Measurements from ENCODE around the gene TMEM53.
"Not testable (repeated sequence)": the region's sequence is repeated elsewhere in the genome, so short reads cannot be mapped to it uniquely, and the experiment has no call there.

The TMEM53 gene

DNA sequence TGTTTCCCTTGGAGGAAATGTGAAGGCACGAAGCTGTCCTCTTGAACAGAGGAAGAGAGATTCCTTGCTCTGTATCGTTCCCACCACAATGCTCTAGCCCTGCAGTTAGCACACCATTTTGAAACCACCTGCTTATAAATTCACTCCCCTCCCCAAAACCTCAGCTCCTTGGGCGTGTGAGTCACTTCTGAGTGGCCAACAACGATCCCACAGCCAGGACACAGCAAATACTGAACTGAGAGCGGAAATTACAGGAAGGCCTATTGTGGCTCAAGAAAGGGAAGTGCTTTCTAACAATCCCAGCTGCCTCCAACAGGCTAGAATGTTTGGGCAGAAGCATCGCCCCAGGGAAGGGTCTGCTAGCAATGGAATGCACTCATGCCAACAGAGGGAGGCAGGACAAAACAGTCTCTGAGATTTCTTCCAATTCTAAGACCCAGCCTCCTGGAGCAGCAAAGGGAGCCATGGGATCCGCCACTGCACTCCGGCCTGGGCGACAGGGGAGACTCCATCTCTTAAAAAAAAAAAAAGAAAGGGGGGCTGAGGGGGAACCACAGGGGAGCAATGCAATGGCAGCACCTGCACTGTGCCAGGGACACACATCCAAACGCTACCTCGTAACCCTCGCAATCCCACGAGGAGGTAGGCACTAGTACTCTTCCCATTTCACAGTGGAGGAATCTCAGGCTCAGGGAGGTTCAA is 1.9 kb downstream of the TMEM53 start:
- DNase-seq: no peak

DNA sequence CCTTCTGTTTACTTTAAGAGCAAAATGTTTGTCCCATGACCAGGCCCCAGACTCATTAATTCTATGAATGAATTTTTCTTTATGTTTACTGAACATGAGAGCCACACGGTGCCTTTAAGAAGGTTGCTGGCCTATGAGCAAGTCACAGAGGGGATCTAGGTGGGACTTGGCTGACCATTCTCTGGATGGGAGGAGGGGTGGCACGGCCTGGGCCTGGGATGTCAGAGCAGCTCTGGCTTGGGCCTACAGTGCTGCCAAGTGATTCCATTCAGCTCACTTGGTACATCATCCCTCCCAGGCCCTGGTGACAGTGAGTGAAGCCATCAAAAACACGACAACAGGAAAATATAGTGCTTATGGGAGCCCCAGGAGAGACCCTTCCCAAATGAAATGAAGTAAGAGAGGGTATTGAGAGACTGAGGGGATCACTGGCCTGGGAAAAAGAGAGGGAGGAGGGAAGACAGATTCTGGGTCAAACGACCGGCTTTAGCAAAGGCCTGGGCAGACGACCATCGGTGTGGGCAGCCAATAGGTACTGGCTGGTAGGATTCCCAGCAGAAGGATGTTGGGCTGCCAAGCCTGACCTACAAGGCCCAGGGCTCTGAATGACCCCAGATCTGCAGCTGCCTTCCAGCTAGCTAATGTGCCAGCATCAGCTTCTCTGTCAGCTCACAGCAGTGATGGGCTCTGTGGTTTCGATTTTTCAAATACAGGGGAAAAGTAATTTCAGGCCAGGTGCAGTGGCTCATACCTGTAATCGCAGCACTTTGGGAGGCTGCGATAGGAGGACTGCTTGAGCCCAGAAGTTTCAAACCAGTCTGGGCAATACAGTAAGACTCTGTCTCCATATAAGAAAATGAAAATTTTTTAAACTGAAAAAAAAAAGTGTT is 3.3 kb downstream of the TMEM53 start:
- no peak for DNase-seq

DNA sequence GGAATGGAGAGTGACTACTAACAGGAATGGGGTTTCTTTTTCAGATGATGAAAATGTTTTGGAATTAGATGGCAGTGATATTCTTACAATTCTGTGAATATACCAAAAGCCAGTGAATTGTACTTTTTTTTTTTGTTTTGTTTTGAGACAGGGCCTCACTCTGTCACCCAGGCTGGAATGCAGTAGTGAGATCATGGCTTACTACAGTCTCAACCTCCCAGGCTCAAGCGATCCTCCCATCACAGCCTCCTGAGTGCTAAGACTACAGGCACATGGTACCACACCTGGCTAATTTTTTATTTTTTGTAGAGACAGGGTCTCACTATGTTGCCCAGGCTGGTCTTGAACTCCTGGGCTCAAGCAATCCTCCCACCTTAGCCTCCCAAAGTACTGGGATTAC is 7.6 kb downstream of the TMEM53 start:
- DNase-seq: not testable (repeated sequence)

DNA sequence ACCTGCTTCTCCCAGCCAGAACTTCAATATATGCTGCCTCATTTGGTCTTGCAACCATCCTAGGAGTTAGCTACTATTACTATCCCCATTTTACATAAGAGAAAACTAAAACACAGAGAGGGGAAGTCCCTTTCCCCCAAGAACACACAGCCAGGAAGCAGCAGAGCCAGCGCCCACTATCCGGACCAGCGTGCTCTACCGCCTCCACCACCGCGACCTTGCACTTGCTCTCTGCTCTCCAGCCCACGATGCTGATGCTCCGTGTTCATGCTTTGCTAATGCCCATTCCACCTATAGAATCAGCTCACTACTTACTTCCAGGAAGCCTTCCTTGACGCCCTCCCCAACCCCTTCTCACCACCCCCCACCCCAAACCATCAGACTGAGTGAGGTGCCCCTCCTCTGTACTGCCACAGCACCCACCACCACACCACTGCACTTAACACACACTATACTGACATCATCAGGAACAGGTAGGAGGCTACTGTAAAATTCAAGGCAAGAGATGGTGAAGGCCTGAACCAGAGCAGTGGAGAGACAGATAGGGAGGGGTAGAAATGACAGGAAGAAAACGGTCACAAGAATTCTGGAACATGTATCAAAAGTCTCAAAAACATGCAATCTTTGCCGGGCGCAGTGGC is 9.4 kb downstream of the TMEM53 start:
- no peak for DNase-seq

DNA sequence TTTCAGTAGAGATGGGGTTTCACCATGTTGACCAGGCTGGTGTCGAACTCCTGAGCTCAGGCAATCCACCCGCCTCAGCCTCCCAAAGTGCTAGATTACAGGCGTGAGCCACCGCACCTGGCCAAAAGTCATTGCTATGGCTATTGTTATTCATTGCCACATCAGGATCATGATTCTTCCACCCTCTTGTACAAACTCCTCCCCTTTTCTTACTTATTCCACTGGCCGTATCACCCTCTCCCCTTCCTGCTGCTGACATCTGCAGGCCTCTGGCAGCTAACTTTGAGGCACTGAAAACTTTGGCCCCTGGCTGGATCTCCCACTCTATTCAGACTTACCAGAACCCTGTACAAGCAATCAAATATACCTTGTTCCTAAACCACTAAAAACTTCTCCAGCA is 10.9 kb downstream of the TMEM53 start:
- DNase-seq: no peak

DNA sequence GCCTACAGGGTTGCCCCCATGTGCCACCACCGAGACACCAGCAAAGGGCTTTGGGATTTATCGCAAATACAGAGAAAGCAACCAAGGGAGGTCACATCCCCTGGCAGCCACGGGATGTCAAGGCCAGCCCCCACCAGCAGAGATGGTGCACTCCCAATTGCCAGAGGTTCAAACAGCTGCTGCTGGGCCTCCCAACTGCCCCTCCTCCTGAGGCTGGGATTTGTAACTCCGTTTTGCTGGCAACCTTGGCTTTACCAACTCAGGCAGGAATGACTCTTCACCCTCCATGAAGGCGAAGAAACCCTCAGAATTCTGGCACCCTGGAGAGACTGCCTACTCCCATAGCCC is 11.6 kb downstream of the TMEM53 start:
- no peak for DNase-seq

DNA sequence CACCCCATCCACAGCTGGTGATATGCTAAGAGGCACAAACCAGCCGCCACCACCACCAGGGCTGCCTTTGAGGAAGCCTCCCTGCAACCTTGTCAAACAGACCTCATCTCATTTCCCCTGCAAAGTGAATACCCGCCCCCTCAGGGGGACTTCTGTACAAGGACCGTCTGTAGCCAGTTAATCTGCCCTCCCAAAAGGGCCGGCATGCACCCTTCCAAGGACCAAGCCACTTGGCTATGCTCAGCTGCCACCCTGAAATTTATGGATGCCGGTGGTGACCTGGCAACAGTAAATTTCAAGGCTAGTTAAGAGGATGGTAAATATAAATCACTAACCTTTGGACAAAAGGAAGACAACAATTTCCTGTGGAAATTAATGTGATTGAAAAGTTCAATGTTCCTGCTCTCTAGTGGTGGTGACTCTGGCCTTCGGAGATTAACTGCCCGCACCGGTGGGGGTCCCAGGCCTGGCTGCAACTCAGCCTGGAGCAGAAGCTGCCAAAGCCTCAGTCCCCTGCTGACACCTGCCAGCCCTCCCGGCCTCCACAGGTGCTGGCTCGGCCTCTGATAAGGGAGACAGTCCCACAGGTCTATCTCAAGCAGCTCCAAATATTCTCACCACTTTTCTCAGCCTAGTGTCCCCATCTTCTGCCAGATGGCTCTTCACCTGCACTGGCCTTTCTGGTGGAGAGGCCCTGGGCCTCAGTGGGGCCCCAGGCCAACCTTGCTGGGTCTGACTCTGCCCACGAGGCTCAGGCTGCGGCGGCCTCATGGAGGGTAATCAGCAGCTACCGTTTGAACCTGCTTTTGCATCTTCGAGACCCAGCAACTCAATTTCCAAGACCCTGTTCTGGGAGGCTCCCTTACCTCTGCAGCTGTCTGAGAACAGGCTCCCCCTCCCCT is 12.2 kb downstream of the TMEM53 start:
- no peak for DNase-seq

DNA sequence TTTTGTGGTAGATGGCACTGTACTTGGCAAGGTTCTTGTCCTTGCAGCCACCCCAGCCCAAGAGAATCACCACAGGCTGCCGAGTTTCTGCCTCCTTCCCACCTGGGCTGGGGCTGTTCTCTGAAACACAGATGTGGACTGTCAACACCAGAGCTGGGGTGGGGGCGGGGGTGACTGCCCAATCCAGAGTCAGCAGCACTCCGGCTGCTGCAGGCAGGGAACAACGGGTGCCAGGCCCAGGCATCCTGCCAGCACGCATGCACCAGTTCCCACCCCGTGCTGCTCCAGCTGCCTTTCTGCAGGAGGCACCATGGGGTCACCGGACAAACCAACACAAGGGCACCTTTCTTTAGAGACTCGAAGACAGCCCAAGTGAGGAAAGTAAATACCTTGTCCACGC is 14.1 kb downstream of the TMEM53 start:
- no peak for DNase-seq

DNA sequence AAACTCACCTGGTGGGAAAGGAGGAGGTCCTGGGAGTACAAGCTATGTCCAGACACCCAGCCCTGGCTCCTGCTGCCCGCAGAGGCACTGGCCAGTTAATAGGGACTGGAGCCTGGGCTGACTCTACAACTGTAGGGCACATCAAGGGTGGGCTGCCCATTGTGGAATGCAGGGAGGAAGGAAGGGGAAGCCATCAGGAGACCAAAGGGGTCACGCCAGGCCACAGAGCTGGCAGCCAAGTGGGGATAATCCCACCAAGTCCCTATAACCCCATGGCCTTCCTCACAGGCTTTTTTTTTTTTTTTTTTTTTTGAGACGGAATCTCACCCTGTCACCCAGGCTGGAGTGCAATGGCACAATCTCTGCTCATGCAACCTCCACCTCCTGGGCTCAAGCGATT is 14.7 kb downstream of the TMEM53 start:
- DNase-seq: no peak

DNA sequence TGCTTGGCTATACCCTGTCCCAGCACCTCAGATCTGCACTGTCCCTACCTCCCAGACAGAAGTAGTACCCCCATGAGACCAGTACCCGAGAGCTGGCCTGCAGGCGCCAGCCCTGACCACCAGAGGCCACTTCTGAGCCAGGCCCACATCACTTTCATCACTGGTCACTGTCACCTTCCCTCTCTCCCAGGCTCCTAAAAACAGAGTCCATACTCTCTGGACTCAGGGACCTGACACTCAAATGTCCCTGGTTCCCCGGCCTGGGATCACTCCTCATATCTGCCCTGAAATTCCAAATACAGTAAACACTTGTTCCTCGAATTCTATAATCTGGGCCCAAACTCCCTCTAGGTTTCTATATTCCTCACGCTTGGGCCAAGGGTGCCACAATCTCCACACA is 18.7 kb downstream of the TMEM53 start:
- no peak for DNase-seq

DNA sequence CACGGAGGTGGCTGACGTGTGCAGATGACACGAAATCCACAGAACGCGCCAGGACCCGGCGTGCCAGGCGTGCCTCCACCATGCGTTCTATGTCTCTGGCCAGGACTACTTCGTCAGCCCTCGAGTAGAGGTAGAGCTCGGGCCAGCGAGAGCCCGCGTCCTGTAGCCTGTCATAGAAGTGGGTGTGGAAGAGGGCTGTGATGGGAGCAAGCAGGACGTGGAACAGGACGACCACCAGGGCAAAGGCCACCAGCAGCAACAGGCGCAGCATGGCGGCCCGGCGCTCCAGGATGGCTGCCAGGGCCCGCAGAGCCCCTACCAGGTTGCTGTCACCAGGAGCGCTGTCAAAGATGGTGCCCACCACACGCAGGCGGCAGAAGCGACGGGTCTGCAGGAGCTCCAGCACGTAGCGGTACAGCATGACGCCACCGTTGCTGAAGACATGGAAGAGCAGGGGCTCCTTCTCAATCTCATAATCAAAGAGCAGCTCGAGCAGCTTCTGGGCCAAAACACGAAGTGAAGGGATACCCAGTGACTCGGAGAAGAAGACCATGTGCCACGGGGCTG is 19.6 kb downstream of the TMEM53 start:
- no peak for DNase-seq

DNA sequence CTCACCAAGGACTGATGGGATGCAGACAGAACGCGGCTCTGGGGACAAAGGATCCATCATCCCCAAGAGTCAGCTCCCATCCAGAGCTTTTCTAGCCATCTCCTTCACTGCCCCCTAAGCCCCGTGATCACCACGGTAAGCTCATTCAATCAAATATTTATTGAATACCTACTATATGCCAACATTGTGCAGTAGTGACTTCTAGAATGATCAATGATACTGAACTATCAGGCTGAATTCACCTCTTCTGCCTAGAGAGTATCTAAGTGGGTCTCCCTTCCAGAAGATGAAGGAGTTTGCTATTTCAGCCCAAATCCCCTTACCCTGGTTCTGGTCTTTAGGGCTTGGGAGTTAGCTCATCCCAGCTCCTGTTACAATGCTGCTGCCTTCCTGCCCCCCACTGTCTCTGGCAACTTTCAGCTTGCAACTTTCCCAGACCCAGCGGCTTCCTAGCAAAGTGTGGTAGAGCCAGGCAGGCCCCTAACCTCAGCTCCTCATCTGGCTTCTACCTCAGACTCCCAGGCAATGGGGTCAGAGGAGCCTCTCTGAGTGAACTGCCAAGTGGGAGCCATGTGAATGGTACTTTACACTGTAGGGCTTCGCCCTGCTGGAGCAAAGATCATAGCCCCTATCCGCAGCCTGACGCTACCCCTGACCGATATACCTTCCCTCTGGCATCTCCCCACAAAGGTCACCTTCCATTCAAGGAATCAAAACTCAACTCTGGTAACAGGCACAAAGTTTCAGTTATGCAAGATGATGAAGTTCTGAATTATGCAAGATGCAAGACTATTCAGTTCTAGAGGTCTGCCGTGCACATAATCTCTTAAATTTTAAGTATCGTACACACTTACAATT is 20.9 kb downstream of the TMEM53 start:
- no peak for DNase-seq

DNA sequence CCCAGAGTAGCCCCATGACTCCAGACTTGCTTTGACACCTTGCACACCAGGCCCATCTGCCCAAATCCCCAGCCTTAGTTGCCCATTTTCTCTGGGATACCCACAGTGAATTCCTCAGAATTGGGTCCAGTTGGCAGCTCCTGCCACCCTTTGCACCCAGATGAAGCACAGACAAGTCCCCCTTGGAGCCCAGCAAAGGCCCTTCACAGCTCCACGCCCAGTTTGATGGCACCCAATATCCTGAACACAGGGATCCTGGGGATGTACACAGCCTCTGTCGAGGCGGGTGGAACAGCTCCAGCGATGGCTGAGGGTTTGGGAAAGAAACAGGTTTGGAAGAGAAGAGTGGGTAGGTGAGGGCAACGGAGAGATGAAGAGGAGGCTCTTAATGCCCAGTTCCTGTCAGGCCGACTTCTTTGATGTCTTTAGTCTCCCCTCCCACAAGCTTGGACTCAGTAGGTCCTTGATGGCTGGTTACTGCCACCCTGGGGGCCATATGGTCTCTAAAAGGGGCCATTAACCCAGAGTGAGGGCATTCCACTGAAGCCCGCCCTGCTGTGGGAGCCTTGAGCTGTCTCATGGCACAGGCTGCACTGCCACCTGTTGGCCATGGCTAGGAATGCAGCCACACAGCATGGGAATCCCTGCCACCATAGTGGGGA is 21.7 kb downstream of the TMEM53 start:
- peak; percentile 32 for DNase-seq

DNA sequence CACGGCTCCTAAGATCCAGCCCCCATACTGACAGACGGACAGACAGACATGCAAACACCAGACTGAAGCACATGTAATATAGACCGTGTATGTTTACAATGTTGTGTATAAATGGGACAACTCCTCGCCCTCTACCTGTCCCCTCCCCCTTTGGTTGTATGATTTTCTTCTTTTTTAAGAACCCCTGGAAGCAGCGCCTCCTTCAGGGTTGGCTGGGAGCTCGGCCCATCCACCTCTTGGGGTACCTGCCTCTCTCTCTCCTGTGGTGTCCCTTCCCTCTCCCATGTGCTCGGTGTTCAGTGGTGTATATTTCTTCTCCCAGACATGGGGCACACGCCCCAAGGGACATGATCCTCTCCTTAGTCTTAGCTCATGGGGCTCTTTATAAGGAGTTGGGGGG is 23.2 kb downstream of the TMEM53 start:
- DNase-seq: no peak

DNA sequence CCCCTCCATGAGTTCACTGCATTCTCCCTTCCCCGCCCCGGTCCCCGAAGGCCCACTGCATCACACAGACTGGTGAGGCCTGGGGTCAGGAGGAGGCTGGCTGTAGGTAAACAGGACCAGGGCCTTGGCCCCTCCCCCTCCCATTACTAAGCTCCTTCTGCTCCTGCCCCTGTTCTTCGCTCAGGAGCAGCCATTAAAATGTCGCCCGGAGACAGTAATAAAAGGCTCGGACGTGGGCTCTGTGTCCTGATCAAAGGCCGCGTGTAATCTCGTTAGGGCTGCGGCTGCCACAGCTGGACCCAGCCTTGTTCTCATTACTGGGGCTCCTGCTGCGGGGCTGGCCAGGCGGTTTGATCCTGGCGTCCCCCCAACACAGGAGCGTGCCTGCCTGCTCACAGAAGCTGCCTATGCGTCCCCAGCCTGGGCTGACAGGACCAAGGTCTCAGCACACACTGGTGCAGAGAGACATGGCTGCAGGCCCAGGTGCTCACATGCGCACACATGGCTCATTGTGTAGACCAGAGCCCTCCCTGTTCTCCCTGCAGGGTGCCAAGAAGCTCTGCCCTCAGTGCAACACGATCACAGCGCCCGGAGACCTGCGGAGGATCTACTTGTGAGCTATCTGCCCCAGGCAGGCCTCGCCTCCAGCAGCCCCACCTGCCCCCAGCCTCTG is 24.0 kb downstream of the TMEM53 start:
- no peak for DNase-seq

DNA sequence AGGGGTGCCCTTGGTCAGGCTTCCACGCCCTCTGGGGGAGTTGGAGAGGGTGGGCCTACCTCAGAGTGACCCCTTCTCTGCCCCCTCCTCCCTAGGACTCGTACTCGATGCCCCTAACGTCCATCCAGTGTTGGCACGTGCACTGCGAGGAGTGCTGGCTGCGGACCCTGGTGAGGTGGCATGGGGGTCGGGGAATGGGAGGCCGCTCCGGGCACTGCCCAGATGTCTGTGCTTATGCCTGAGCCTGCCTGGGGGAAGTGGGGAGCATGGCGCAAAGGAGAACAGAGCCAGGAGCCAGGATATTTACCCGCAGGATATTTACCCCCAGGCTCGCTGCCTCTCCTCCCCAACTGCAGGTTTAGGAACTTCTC is 24.5 kb downstream of the TMEM53 start:
- no peak for DNase-seq

DNA sequence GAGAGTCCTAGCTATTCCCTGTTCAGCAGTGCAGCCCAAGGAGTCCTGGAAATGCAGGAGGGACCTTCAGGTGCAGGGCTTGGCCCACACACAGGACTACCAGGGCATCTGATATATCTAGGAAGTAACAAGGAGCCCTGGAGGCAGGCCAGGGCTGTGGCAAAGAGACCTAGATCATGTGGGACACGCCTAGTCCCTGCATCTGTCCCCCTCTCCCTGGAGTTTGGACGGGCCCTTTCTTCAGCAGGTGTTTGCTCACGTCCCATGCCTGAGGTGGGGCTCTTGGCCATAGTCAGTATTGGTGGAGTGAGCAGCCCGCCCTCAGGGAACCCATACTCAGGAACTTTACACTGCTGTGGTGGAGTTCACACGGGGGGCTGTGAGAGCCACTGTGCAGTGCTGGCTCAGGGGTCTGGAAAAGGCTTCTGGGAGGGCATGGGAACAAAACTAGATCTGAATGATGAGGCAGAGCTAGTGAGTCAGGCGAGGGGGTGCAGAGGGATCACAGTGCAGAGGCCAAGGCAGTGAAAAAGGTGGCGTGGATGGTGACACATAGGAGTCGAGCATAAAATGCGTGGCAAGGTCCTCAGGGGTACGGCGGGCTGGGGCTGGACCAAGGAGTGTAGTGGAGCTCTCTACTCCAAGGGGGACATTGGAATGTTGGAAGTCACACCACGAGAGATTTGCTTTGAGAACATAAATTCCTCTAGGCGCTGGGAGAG is 25.6 kb downstream of the TMEM53 start:
- DNase-seq: no peak

DNA sequence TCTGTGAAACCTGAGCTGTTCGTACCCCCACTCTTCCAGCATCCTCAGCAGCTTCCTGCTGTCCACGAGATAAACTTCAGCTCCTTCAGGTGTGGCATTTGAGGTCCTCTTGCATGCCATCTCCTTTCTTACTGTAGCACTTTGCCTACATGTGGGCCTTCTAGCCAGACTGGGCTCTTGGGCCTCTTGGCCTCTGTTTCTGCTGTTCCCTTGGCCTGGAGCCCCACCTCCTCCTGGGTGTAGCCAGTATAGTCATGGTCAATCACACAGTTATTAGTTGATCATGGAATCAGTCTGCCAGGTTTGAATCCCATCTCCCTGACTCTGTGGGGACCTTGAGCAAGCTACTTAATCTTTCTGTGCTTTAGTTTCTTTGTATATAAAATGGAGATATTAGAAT is 26.4 kb downstream of the TMEM53 start:
- DNase-seq: no peak

DNA sequence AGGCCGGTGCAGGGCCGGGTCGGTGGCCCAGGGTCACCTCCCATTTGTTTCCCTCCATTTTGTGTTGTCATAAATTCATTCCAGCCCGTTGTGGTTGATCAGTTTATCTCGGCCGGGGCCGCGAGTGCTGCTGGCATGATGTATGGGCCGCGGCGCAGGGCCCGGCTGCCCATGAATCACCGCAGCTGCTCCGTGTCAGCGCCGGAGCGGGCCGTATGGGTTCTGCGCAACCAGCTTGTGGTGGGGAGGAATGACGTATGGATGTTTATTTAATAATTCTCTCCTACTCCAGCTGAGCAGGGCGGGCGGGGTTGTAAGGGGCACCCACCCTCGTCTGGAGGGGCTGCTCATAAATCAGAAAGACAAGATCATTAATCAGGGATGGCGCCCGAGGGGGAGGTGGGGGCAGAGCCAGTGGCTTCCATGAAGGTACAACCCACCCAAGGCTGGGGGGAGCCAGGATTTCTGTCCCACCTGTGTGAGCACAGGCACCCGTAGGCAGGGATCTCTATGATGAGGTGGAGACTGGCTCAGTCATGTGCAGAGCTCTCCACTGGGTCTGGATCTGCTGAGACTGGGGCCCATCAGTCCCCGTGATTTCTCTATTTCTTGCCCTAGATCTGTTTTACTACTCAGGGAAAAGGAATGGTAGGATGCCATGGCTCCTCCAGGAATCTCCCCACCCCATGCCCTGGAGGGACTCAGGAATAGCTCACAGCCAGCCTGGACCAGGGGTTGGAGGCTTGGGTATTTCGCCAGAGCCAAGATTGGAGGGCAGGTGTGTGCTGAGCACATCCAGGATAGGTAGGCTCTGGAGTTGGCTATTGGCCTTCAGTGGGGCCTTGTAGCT is 27.8 kb downstream of the TMEM53 start:
- DNase-seq: no peak

Measured in kidney glomerular epithelial cell (primary cell).